ENCODE measurements around the gene SNTG2. TPM values are rescaled to one million over a fixed set of nuclear protein-coding genes. Genes with fewer than 3 reads are reported as not detected.

SNTG2 gene
- total RNA-seq, 1 donor from 2014 or later: 2.7 TPM

DNA sequence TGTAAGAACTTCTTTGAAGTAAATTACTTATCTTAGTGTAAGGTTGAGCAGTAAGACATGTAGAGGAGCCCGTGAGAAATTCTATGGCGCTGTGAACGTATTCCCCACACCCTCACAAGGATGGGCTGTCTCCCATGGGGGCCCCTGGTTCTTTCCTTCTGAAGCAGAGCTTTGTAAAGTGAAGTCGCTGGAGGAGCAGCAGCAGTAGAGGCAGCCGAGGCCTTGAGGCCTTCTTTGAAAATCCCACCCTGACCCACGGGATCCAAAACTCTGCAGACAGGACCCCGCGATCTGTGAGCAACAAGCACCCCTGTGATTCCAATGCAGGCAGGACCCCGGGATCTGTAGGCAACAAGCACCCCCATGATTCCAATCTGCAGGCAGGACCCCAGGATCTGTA, 23.8 kb upstream of the SNTG2 start:
- DNase-seq: no peak

DNA sequence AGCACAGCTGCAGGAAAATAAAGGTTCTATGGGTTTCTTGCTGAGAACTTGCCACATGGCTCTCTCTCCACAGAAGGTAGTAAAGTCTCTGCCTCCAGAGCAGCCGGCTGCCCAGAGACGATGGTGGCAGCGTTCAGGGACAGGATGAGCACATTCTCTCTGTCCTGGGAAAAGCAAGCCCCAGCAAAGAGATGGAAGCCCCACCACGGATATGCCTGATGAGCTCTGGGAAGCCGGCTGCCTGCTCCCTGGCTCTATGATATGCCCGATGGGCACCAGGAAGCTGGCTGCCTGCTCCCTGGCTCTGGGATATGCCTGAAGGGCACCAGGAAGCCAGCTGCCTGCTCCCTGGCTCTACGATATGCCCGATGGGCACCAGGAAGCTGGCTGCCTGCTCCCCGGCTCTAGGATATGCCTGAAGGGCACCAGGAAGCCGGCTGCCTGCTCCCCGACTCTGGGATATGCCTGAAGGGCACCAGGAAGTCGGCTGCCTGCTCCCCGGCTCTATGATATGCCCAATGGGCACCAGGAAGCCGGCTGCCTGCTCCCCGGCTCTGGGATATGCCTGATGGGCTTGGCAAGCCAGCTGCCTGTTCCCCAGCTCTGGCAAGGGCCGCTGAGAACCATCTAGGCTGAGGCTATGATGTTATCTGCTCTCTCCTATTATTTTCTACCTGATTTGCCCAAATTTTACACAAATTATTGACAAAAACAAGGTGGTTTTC, 21.5 kb upstream of the SNTG2 start:
- no peak for DNase-seq

GRCh38 chr2:929925-930324, 20.7 kb upstream of the SNTG2 start:
- DNase-seq: no peak

- no peak for DNase-seq
Measured at GRCh38 chr2:930935-931334, 19.7 kb upstream of the SNTG2 start.

DNA sequence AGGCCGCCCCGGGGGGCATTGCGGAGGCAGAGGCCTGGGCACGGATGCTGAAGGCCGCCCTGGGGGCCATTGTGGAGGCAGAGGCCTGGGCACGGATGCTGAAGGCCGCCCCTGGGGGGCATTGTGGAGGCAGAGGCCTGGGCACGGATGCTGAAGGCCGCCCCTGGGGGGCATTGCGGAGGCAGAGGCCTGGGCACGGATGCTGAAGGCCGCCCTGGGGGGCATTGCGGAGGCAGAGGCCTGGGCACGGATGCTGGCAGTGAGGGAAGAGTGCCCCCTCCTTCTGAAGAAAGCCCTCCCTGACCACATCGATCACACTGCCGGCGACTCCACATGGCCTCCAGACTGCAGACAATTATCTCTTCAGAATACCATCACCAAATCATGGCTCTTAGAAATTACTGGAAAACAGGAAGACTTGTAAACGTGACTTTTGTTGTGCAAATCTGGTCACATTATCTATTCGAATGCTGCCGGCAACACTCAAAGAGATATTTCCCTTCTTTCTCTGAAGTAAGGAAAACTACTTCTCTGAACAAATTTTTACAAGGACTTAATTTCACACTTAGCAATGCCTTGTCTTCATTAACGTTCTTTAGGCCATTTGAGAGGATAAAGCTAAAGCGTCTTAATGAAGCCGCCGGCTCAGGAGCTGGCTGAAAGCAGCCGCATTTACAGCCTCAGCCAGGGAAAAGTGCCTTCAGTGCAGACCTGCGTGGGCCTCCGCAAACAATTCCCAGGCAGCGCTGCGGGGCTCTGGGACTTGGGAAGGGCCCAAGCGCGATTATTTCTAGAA, 18.1 kb upstream of the SNTG2 start:
- DNase-seq: no peak

GRCh38 chr2:933734-934295, 16.8 kb upstream of the SNTG2 start:
- DNase-seq: no peak

DNA sequence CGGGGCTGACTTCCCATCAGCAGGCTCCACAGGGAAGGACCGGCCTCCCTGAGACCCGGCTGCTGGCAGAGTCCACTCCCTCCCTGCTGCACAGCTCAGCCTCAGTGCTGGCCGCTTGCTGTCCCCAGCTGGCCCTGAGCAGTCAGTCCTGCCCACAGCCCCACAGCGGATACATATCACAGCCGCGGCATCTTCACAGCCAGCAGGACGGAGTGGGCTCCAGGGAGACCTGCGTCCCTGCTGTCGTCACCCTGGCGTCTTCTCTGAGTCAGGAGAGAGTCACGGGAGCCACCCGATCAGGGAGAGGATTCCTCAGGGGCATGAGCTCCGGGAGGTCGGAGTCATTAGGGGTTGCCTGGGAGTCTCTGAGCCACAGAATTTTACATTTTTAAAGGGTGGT, 13.1 kb upstream of the SNTG2 start:
- no peak for DNase-seq

GRCh38 chr2:938181-939005, 12.3 kb upstream of the SNTG2 start:
- DNase-seq: no peak

GRCh38 chr2:939936-940601, 10.6 kb upstream of the SNTG2 start:
- no peak for DNase-seq

- DNase-seq: peak; percentile 52
Measured at GRCh38 chr2:941871-942270, 8.8 kb upstream of the SNTG2 start.

- no peak for DNase-seq
Measured at GRCh38 chr2:942775-943460, 7.7 kb upstream of the SNTG2 start.

DNA sequence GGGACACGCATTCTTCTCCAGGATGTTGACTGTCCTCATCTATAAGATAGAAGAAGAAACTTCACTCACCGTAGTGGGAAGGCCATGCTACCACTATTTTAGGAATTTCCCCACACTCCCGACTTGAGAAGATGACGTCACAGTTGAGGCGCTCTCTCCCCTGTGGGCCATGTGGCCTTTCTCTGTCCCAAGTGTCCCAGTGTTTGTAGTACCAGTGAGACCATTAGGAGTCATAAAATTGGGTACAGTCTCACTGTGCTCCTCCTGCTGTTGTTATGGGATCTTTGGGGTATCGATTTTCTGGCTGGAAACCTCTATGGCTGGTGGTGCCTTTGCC, 7.2 kb upstream of the SNTG2 start:
- no peak for DNase-seq

- peak; percentile 69 for DNase-seq
Measured at GRCh38 chr2:943821-944220, 6.8 kb upstream of the SNTG2 start.

- no peak for DNase-seq
Measured at GRCh38 chr2:944693-945092, 6.0 kb upstream of the SNTG2 start.

DNA sequence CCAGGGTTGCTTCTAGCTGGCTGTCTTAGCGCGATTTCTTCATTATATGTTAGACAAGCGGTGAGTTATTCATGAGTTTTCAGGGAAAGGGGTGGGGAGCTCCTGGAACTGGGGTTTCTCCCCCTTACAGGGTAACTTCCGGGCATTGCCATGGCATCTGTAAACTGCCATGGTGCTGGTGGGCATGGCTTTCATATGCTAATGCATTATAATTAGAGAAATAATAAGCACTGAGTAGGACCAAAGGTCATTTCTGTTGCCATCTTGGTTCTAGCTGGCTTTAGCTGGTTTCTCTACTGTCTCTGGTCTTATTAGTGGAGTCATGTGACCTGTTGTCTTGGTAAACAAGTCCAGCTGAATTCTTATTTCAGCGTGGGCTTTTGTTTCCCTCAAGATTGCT, 5.5 kb upstream of the SNTG2 start:
- no peak for DNase-seq

GRCh38 chr2:946073-946948, 4.3 kb upstream of the SNTG2 start:
- no peak for DNase-seq

DNA sequence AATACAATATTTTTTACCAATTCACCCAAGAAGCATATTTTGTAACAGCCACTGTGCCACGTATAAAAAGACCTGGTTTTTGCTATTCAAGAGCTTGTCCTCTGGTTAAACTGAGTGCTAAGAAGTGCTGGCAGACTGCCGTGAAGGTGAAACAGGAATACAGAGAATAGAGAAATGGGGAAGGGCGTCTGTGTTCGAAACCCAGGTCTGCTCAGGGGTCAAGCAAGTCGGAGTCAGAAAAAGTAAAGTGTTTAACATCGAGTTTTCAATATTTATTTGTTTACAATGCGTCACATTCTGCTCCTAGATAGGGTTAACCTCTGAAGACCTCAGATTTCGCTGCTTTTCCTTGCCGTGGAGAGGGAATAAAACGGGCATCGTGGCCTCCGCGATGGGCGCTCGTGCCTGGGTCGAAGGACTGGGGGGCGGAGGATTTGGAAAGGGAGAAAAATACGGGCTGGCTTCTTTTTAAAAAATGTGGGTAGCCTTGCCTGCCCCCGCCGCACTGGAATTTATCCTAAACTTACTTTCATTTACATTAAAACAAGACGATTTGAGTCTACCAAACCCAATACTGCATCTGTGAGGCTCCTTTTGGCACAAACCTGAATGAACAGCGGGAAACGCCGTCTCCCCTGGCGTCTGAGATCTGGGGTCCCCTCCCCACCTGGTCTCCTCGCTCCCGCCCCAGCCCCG, 1.1 kb upstream of the SNTG2 start:
- DNase-seq: no peak

DNA sequence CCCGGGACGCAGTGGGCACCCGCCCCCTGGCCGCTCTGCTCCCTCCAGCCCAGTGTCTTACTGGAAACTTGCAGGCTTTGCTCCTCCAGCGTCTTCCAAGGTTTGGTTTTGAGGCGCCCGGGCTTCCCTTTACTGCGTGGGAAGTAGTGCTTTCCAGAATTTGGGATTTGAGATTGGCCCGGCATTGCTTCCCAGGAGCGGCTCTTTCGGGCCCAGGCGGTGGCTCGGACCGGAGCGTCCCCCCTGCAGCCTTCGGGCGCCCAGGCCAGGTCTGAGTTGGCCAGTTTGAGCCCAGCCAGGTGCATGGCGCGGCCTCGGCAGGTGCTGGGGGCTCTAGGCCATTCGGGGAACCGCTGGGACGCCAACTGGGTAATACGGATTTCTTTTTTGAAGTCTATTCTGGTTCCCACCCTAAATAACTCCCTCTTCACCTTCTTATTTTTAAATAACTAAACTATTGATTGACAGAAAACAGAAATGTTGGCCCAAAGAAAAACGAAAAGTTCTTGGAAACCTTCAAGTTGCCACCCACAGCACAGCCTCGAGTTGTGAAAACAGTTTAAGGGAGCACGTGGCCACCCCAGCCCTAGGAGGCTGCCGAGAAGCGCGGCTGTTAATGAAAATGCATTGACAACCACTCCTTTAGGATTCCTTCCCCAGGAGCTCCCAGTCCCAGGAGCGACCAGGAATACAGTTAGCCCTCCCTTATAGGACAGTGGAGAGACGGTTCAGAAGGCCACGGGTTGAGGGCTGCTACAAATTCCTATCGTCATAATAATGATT, 766 bp downstream of the SNTG2 start:
- no peak for DNase-seq

DNA sequence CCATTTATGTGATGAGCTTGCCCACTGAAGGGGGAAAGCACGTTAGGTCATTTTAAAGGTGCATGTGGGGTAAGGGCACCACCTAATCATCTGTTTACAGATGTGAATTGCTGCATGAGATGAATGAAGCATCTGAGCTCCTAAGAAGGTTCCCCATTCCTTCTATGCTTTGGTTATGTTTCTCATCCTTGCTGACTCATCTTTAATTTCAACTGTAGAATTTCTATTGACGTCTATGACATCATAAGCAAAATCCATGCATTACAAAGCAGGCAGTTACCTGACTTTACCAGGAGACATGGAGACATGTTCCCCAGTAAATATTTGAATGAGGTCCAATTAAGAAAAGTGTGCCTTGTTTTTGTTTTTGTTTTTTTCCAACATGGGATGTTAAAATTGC, 2.8 kb downstream of the SNTG2 start:
- no peak for DNase-seq
